Liver (tissue), 9 donors: ENCODE results near the gene OPRL1. TPM values are rescaled to one million over a fixed set of nuclear protein-coding genes. Genes with fewer than 3 reads are reported as not detected.

Source experiments
- DNase-seq: peaks from one replicate; pipeline ENCODE4 v3.0.0-alpha.2; 2017; ENCODE audit warnings: low spot score
- H3K27ac ChIP-seq, 2 donors: one replicate each; pipeline ENCODE4 v1.7.0; 2013; ENCODE audit warnings: inconsistent platforms in 2 of 2, low read length in 2 of 2, control low read depth in 1 of 2, low read depth in 1 of 2, mild to moderate bottlenecking in 1 of 2
- H3K27me3 ChIP-seq, 4 donors: one replicate each; pipeline versions ENCODE4 v1.6.1 to v1.7.0; 2013; ENCODE audit warnings: low read length in 3 of 4, inconsistent platforms in 1 of 4, mild to moderate bottlenecking in 1 of 4, moderate library complexity in 1 of 4; ENCODE audit not compliant: control insufficient read depth in 4 of 4, insufficient read depth in 4 of 4
- H3K36me3 ChIP-seq, 4 donors: one replicate each; pipeline versions ENCODE4 v1.6.1 to v1.7.0; 2013; ENCODE audit warnings: low read length in 3 of 4, mild to moderate bottlenecking in 3 of 4, low read depth in 1 of 4, moderate library complexity in 1 of 4; ENCODE audit not compliant: control insufficient read depth in 4 of 4, insufficient read depth in 3 of 4
- H3K4me1 ChIP-seq, 4 donors: one replicate each; pipeline versions ENCODE4 v1.6.1 to v1.7.0; 2013; ENCODE audit warnings: low read length in 3 of 4, mild to moderate bottlenecking in 3 of 4, moderate library complexity in 1 of 4; ENCODE audit not compliant: control insufficient read depth in 4 of 4, insufficient read depth in 4 of 4
- H3K4me3 ChIP-seq, 3 donors: one replicate each; pipeline versions ENCODE4 v1.6.1 to v1.7.0; 2013; ENCODE audit warnings: low read length in 3 of 3, control low read depth in 1 of 3, low read depth in 1 of 3, mild to moderate bottlenecking in 1 of 3
- H3K9ac ChIP-seq, 2 donors: one replicate each; pipeline ENCODE4 v1.7.0; 2013; ENCODE audit warnings: low read length in 2 of 2, mild to moderate bottlenecking in 2 of 2, moderate library complexity in 2 of 2, control low read depth in 1 of 2, low read depth in 1 of 2
- H3K9me3 ChIP-seq, 4 donors: one replicate each; pipeline versions ENCODE4 v1.6.1 to v1.7.0; 2013; ENCODE audit warnings: low read length in 3 of 4; ENCODE audit not compliant: control insufficient read depth in 4 of 4
- ATF3 ChIP-seq: IDR thresholded peaks from 2 replicates; pipeline ENCODE4 v1.6.1; 2016; ENCODE audit warnings: antibody characterized with exemption
- CTCF ChIP-seq: fragments of 150-350 bp; IDR thresholded peaks from 2 replicates; pipeline ENCODE4 v1.5.1; 2017; ENCODE audit warnings: improper control_type of control experiment, low read depth, low read length; ENCODE audit not compliant: missing input control
- EGR1 ChIP-seq, 2 donors: IDR thresholded peaks; 2 replicates each; pipeline ENCODE4 v1.6.1; 2016 to 2018; ENCODE audit warnings: antibody characterized with exemption in 2 of 2, low read depth in 2 of 2
- FOXA2 ChIP-seq: IDR thresholded peaks from 2 replicates; pipeline ENCODE4 v1.6.1; 2016; ENCODE audit warnings: antibody characterized with exemption
- GABPA ChIP-seq, 2 donors: IDR thresholded peaks in 1 of 2; conservative IDR thresholded peaks in 1 of 2; 2 replicates each; pipeline ENCODE4 v1.6.1; 2016; ENCODE audit warnings: antibody characterized with exemption in 2 of 2, mild to moderate bottlenecking in 1 of 2, moderate library complexity in 1 of 2
- HNF4G ChIP-seq: IDR thresholded peaks from 2 replicates; pipeline ENCODE4 v1.6.1; 2016; ENCODE audit warnings: antibody characterized with exemption
- JUND ChIP-seq, 2 donors: IDR thresholded peaks; 2 replicates each; pipeline ENCODE4 v1.6.1; 2016; ENCODE audit warnings: antibody characterized with exemption in 2 of 2
- MAX ChIP-seq: IDR thresholded peaks from 2 replicates; pipeline ENCODE4 v1.6.1; 2016; ENCODE audit warnings: antibody characterized with exemption
- REST ChIP-seq: IDR thresholded peaks from 2 replicates; pipeline ENCODE4 v1.6.1; 2016; ENCODE audit warnings: antibody characterized with exemption, mild to moderate bottlenecking
- RXRA ChIP-seq, 2 donors: IDR thresholded peaks; 2 replicates each; pipeline ENCODE4 v1.6.1; 2017 to 2018; ENCODE audit warnings: antibody characterized with exemption in 2 of 2, mild to moderate bottlenecking in 1 of 2
- SP1 ChIP-seq: IDR thresholded peaks from 2 replicates; pipeline ENCODE4 v1.6.1; 2018; ENCODE audit warnings: antibody characterized with exemption, mild to moderate bottlenecking
- YY1 ChIP-seq: IDR thresholded peaks from 2 replicates; pipeline ENCODE4 v1.6.1; 2016; ENCODE audit warnings: antibody characterized with exemption, mild to moderate bottlenecking
- ZBTB33 ChIP-seq: IDR thresholded peaks from 2 replicates; pipeline ENCODE4 v1.6.1; 2016; ENCODE audit warnings: antibody characterized with exemption
- WGBS: extraction: QIAGEN DNeasy Blood & Tissue Kit; methylation state at CpG from one replicate; pipeline ENCODE4 v1.1.7; 2013; 5-methylcytosine and 5-hydroxymethylcytosine counted together
- polyA plus RNA-seq, 2 donors: library from polyadenylated mRNA; stranded (reverse) in 1 of 2; unstranded in 1 of 2; fragments of 200-250 nt in 1 of 2; fragments of >200 nt in 1 of 2; fragmentation: Nextera tagmentation in 1 of 2; extraction: Ambion mirVana in 1 of 2; gene quantifications; one replicate each; pipeline versions ENCODE4 v1.2.1 to v1.2.3, GENCODE V29; 2013 to 2015
- total RNA-seq, 2 donors: library from RNA; depleted of rRNA; stranded (reverse); fragments of >200 nt; gene quantifications; one replicate each; pipeline ENCODE4 v1.2.3, GENCODE V29; 2014
- donor health status: healthy.
- donor health status: healthy.
- donor health status: healthy.
- donor health status: healthy.
- donor health status: healthy.

OPRL1 gene
- total and polyA plus RNA-seq, 4 donors, result 0.04 to 0.79 (median 0.35) TPM

GRCh38 chr20:64030371-64031134, 49.3 kb upstream of the OPRL1 start:
- TF ChIP-seq JUND (IDR thresholded peaks at IDR 0.05) (no peak), MAX (no peak), ZBTB33 (no peak), YY1 (no peak), FOXA2 (no peak), CTCF (no peak), EGR1 (IDR thresholded peaks at IDR 0.05; ENCODE audit: low read depth in 2 of 2) (no peak)
- DNase-seq, result no peak
- Histone ChIP-seq H3K27me3 (no peaks in the 10 kb centered on the region), H3K9ac (no peak overlapping the region), H3K27ac (no peak overlapping the region), H3K36me3 (peaks cover 18 to 79% (median 36%) of the 10 kb centered on the region in 4 donors), H3K9me3 (no peaks in the 10 kb centered on the region), H3K4me1 (peaks cover 0 to 3% (median 2%) of the 10 kb centered on the region in 4 donors), H3K4me3 (no peak overlapping the region)
- WGBS, result 90% methylated on average over 20 of the region's 20 CpGs

GRCh38 chr20:64031822-64032314, 48.0 kb upstream of the OPRL1 start:
- Histone ChIP-seq H3K4me1 (no peaks in the 10 kb centered on the region), H3K9me3 (no peaks in the 10 kb centered on the region), H3K36me3 (peaks cover 18 to 68% (median 32%) of the 10 kb centered on the region in 4 donors), H3K9ac (no peak overlapping the region), H3K27me3 (no peaks in the 10 kb centered on the region), H3K4me3 (no peak overlapping the region), H3K27ac (no peak overlapping the region)
- DNase-seq, result no peak
- TF ChIP-seq SP1, result no peak
- TF ChIP-seq REST, result no peak
- TF ChIP-seq HNF4G, result no peak
- no peak for TF ChIP-seq ATF3
- TF ChIP-seq RXRA (IDR thresholded peaks at IDR 0.05), result no peak
- TF ChIP-seq GABPA (IDR thresholded peaks at IDR 0.05 in 1 of 2, conservative IDR thresholded peaks at IDR 0.05 in 1 of 2), result no peak
- no peak for TF ChIP-seq FOXA2
- no peak for TF ChIP-seq MAX
- no peak for TF ChIP-seq ZBTB33
- WGBS, result 94% methylated on average over 19 of the region's 19 CpGs
